GM23338 (cell line): ENCODE measurements around the gene CTCFL. TPM values are rescaled to one million over a fixed set of nuclear protein-coding genes. Genes with fewer than 3 reads are reported as not detected.
A peak's percentile ranks its signal among the peaks of the same experiment; 100 is the strongest.

Experiments
- ATAC-seq: fragments of 200-7000 bp; cut with Tn5 transposase; 3 replicates; pipeline ENCODE4 v1.9.1; 2020
- DNase-seq: peaks from one replicate; pipeline ENCODE4 v3.0.0-alpha.2; 2015; ENCODE audit warnings: low spot score
- H2AFZ ChIP-seq: fragments of 200-600 bp; sonication (generic); 2 replicates; pipeline ENCODE4 v1.8.0; 2016; ENCODE audit warnings: antibody characterized with exemption, mild to moderate bottlenecking, moderate library complexity
- H3F3A ChIP-seq: fragments of 200-600 bp; sonication (generic); replicated peaks from 2 replicates; pipeline ENCODE4 v1.8.0; 2017; ENCODE audit warnings: antibody characterized with exemption, mixed run types, low read depth
- H3K27ac ChIP-seq: fragments of 200-600 bp; sonication (generic); 2 replicates; pipeline ENCODE4 v1.6.1; 2016; ENCODE audit warnings: low read depth
- H3K27me3 ChIP-seq: fragments of 200-600 bp; sonication (generic); 2 replicates; pipeline ENCODE4 v1.8.0; 2016; ENCODE audit warnings: mild to moderate bottlenecking, mixed run types, moderate library complexity; ENCODE audit not compliant: insufficient read depth
- H3K36me3 ChIP-seq: fragments of 200-600 bp; sonication (generic); 2 replicates; pipeline ENCODE4 v1.8.0; 2016; ENCODE audit warnings: mild to moderate bottlenecking; ENCODE audit not compliant: insufficient read depth
- H3K4me1 ChIP-seq: fragments of 200-600 bp; sonication (generic); 2 replicates; pipeline ENCODE4 v1.8.0; 2016; ENCODE audit warnings: mild to moderate bottlenecking, moderate library complexity; ENCODE audit not compliant: insufficient read depth
- H3K4me2 ChIP-seq: fragments of 200-600 bp; sonication (generic); 2 replicates; pipeline ENCODE4 v1.7.1; 2017; ENCODE audit warnings: mixed run types
- H3K4me3 ChIP-seq: fragments of 200-600 bp; sonication (generic); 2 replicates; pipeline ENCODE4 v1.6.1; 2016; ENCODE audit warnings: mixed run types
- H3K79me2 ChIP-seq: fragments of 200-600 bp; sonication (generic); replicated peaks from 2 replicates; pipeline ENCODE4 v1.8.0; 2017; ENCODE audit warnings: mild to moderate bottlenecking; ENCODE audit not compliant: insufficient read depth
- H3K9me2 ChIP-seq: fragments of 200-600 bp; sonication (generic); 2 replicates; pipeline ENCODE4 v1.8.0; 2017; ENCODE audit not compliant: insufficient read depth
- H4K20me1 ChIP-seq: fragments of 200-600 bp; sonication (generic); replicated peaks from 2 replicates; pipeline ENCODE4 v1.8.0; 2017; ENCODE audit warnings: mild to moderate bottlenecking; ENCODE audit not compliant: insufficient read depth
- H3K27ac Mint-ChIP-seq: 2 replicates; pipeline ENCODE4 v1.8.0; 2020; ENCODE audit warnings: inconsistent platforms, mild to moderate bottlenecking, moderate library complexity, mixed read lengths
- H3K27me3 Mint-ChIP-seq: 3 replicates; pipeline ENCODE4 v1.8.0; 2022; ENCODE audit warnings: low read depth, mild to moderate bottlenecking, moderate library complexity, mixed read lengths, inconsistent platforms; ENCODE audit not compliant: insufficient read depth, poor library complexity
- H3K36me3 Mint-ChIP-seq: 3 replicates; pipeline ENCODE4 v1.8.0; 2021; ENCODE audit warnings: low read depth, mild to moderate bottlenecking, inconsistent platforms, moderate library complexity, mixed read lengths
- H3K4me1 Mint-ChIP-seq: 3 replicates; pipeline ENCODE4 v1.8.0; 2020; ENCODE audit warnings: mild to moderate bottlenecking, inconsistent platforms, mixed read lengths
- H3K4me3 Mint-ChIP-seq: 3 replicates; pipeline ENCODE4 v1.8.0; 2021; ENCODE audit warnings: moderate library complexity, mild to moderate bottlenecking, inconsistent platforms, mixed read lengths
- H3K9me3 Mint-ChIP-seq: 3 replicates; pipeline ENCODE4 v1.8.0; 2020; ENCODE audit warnings: moderate library complexity, mild to moderate bottlenecking, inconsistent platforms, mixed read lengths
- CREB1 ChIP-seq: fragments of 250-450 bp; sonication (Bioruptor Pico); IDR thresholded peaks from 2 replicates; pipeline ENCODE4 v1.5.0; 2020; ENCODE audit warnings: low read depth, mild to moderate bottlenecking, moderate library complexity
- EZH2 ChIP-seq: fragments of 200-600 bp; sonication (generic); IDR thresholded peaks from one replicate; pipeline ENCODE4 v1.8.0; 2017; ENCODE audit warnings: antibody characterized with exemption, mild to moderate bottlenecking, low read depth; ENCODE audit not compliant: unreplicated experiment
- EZH2phosphoT487 ChIP-seq: fragments of 200-600 bp; sonication (generic); IDR thresholded peaks from one replicate; pipeline ENCODE4 v1.8.1; 2018; ENCODE audit warnings: antibody characterized with exemption; ENCODE audit not compliant: unreplicated experiment
- JUNB ChIP-seq: IDR thresholded peaks from one replicate; pipeline ENCODE4 v1.6.1; 2016; ENCODE audit warnings: antibody characterized with exemption; ENCODE audit not compliant: unreplicated experiment
- NANOG ChIP-seq: IDR thresholded peaks from 2 replicates; pipeline ENCODE4 v1.6.1; 2016; ENCODE audit warnings: antibody characterized with exemption, borderline replicate concordance
- POLR2AphosphoS5 ChIP-seq: IDR thresholded peaks from 2 replicates; pipeline ENCODE4 v1.6.1; 2016; ENCODE audit warnings: antibody characterized with exemption, low read depth
- STAT1 ChIP-seq: IDR thresholded peaks from one replicate; pipeline ENCODE4 v1.6.1; 2016; ENCODE audit warnings: antibody characterized with exemption; ENCODE audit not compliant: unreplicated experiment
- ZNF114 ChIP-seq: fragments of 250-450 bp; sonication (Bioruptor Pico); IDR thresholded peaks from 2 replicates; pipeline ENCODE4 v1.5.0; 2020; ENCODE audit warnings: mild to moderate bottlenecking, moderate library complexity
- ZNF331 ChIP-seq: fragments of 250-450 bp; sonication (Bioruptor Pico); IDR thresholded peaks from 2 replicates; pipeline ENCODE4 v1.5.0; 2020; ENCODE audit warnings: low read depth, mild to moderate bottlenecking, moderate library complexity
- polyA plus RNA-seq: library from polyadenylated mRNA; unstranded; fragments of >200 nt; fragmentation: Nextera tagmentation; extraction: Ambion mirVana; gene quantifications from 2 replicates; pipeline ENCODE4 v1.2.1, GENCODE V29; 2016
- total RNA-seq: library from RNA; depleted of rRNA; stranded (reverse); fragments of >200 nt; shearing (Covaris generic); gene quantifications from 2 replicates; pipeline ENCODE4 v1.2.3, GENCODE V29; 2014
- TF ChIP-seq, protein P1 (sequence below): IDR thresholded peaks from one replicate; pipeline ENCODE4 v1.6.1; 2018; ENCODE audit warnings: antibody characterized with exemption; ENCODE audit not compliant: unreplicated experiment
- TF ChIP-seq, protein P2 (sequence below): fragments of 250-450 bp; sonication (Bioruptor Pico); IDR thresholded peaks from 2 replicates; pipeline ENCODE4 v1.5.0; 2020; ENCODE audit warnings: mild to moderate bottlenecking, moderate library complexity
- TF ChIP-seq, protein P3 (sequence below): IDR thresholded peaks from 2 replicates; pipeline ENCODE4 v1.6.1; 2016; ENCODE audit warnings: antibody characterized with exemption

The CTCFL gene
- total and polyA plus RNA-seq, 2 experiments from 2014 or later = 0.55 to 1.4 TPM

DNA sequence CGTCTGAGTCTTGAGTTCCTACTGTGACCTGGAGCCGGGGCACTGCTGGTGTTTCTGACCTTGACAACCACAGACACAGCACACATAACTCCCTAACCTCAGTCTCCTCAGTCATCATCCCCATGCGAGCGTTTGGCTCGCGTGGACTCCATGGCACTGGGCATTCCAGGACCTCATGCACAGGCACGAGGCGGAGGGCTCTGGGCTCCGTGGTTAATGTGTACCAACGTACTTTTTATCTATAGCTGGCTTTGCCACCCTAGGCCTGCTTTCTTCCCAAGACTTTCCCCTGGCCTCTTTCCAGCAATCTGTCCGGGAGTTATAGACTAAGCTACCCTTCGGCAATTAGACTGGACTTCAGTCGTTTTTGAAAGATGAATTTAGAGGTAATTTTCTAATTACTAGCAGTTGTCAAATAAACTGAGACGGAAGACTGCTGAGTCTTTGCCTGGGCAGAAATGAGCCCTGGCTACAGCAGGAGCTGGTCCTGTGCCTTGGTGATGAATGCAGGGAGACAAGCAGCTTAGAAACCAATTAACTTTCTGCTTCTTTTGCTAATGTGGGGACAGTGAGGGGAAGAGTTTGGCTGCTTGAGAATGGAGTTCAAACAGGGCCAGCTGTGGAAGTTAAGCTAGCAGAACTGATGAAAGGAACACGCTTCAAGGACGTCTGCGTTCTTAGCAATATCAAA, 16.1 kb upstream of the CTCFL start:
- peak; percentile 32; the same call in 1 of the 3 replicates for ATAC-seq
- no peak overlapping the region for H3K4me2 ChIP-seq

More for the DNA sequence above, 16.1 kb upstream of the CTCFL start:
- Mint-ChIP-seq H3K27ac (no peak overlapping the region), H3K27me3 (peaks cover 9% of the 10 kb centered on the region), H3K4me1 (peaks cover 4% of the 10 kb centered on the region), H3K9me3 (peaks cover 21% of the 10 kb centered on the region), H3K4me3 (no peak overlapping the region), H3K36me3 (peaks cover 15% of the 10 kb centered on the region; the same call in 1 of the 3 replicates)
- no peaks in the 10 kb centered on the region for H4K20me1 ChIP-seq
- no peak for DNase-seq
- H3K9me2 ChIP-seq = no peaks in the 10 kb centered on the region
- no peaks in the 10 kb centered on the region for H3K36me3 ChIP-seq
- H3K4me1 ChIP-seq = no peaks in the 10 kb centered on the region
- no peaks in the 10 kb centered on the region for H3K27me3 ChIP-seq
- H3K4me3 ChIP-seq = no peak overlapping the region
- TF ChIP-seq EZH2phosphoT487 = no peak
- TF ChIP-seq CREB1 (CRISPR knock-in tag) = no peak
- no peak for TF ChIP-seq POLR2AphosphoS5
- TF ChIP-seq, protein P1, sequence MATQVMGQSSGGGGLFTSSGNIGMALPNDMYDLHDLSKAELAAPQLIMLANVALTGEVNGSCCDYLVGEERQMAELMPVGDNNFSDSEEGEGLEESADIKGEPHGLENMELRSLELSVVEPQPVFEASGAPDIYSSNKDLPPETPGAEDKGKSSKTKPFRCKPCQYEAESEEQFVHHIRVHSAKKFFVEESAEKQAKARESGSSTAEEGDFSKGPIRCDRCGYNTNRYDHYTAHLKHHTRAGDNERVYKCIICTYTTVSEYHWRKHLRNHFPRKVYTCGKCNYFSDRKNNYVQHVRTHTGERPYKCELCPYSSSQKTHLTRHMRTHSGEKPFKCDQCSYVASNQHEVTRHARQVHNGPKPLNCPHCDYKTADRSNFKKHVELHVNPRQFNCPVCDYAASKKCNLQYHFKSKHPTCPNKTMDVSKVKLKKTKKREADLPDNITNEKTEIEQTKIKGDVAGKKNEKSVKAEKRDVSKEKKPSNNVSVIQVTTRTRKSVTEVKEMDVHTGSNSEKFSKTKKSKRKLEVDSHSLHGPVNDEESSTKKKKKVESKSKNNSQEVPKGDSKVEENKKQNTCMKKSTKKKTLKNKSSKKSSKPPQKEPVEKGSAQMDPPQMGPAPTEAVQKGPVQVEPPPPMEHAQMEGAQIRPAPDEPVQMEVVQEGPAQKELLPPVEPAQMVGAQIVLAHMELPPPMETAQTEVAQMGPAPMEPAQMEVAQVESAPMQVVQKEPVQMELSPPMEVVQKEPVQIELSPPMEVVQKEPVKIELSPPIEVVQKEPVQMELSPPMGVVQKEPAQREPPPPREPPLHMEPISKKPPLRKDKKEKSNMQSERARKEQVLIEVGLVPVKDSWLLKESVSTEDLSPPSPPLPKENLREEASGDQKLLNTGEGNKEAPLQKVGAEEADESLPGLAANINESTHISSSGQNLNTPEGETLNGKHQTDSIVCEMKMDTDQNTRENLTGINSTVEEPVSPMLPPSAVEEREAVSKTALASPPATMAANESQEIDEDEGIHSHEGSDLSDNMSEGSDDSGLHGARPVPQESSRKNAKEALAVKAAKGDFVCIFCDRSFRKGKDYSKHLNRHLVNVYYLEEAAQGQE = no peak
- no peak for TF ChIP-seq JUNB
- TF ChIP-seq, protein P2, sequence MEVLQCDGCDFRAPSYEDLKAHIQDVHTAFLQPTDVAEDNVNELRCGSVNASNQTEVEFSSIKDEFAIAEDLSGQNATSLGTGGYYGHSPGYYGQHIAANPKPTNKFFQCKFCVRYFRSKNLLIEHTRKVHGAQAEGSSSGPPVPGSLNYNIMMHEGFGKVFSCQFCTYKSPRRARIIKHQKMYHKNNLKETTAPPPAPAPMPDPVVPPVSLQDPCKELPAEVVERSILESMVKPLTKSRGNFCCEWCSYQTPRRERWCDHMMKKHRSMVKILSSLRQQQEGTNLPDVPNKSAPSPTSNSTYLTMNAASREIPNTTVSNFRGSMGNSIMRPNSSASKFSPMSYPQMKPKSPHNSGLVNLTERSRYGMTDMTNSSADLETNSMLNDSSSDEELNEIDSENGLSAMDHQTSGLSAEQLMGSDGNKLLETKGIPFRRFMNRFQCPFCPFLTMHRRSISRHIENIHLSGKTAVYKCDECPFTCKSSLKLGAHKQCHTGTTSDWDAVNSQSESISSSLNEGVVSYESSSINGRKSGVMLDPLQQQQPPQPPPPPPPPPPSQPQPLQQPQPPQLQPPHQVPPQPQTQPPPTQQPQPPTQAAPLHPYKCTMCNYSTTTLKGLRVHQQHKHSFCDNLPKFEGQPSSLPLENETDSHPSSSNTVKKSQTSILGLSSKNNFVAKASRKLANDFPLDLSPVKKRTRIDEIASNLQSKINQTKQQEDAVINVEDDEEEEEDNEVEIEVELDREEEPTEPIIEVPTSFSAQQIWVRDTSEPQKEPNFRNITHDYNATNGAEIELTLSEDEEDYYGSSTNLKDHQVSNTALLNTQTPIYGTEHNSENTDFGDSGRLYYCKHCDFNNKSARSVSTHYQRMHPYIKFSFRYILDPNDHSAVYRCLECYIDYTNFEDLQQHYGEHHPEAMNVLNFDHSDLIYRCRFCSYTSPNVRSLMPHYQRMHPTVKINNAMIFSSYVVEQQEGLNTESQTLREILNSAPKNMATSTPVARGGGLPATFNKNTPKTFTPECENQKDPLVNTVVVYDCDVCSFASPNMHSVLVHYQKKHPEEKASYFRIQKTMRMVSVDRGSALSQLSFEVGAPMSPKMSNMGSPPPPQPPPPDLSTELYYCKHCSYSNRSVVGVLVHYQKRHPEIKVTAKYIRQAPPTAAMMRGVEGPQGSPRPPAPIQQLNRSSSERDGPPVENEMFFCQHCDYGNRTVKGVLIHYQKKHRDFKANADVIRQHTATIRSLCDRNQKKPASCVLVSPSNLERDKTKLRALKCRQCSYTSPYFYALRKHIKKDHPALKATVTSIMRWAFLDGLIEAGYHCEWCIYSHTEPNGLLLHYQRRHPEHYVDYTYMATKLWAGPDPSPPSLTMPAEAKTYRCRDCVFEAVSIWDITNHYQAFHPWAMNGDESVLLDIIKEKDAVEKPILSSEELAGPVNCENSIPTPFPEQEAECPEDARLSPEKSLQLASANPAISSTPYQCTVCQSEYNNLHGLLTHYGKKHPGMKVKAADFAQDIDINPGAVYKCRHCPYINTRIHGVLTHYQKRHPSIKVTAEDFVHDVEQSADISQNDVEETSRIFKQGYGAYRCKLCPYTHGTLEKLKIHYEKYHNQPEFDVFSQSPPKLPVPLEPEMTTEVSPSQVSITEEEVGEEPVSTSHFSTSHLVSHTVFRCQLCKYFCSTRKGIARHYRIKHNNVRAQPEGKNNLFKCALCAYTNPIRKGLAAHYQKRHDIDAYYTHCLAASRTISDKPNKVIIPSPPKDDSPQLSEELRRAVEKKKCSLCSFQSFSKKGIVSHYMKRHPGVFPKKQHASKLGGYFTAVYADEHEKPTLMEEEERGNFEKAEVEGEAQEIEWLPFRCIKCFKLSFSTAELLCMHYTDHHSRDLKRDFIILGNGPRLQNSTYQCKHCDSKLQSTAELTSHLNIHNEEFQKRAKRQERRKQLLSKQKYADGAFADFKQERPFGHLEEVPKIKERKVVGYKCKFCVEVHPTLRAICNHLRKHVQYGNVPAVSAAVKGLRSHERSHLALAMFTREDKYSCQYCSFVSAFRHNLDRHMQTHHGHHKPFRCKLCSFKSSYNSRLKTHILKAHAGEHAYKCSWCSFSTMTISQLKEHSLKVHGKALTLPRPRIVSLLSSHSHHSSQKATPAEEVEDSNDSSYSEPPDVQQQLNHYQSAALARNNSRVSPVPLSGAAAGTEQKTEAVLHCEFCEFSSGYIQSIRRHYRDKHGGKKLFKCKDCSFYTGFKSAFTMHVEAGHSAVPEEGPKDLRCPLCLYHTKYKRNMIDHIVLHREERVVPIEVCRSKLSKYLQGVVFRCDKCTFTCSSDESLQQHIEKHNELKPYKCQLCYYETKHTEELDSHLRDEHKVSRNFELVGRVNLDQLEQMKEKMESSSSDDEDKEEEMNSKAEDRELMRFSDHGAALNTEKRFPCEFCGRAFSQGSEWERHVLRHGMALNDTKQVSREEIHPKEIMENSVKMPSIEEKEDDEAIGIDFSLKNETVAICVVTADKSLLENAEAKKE = no peak
- no peak for TF ChIP-seq STAT1
- TF ChIP-seq ZNF331 (CRISPR knock-in tag) = no peak
- TF ChIP-seq EZH2 = no peak
- no peak for TF ChIP-seq ZNF114 (CRISPR knock-in tag)
- TF ChIP-seq, protein P3, sequence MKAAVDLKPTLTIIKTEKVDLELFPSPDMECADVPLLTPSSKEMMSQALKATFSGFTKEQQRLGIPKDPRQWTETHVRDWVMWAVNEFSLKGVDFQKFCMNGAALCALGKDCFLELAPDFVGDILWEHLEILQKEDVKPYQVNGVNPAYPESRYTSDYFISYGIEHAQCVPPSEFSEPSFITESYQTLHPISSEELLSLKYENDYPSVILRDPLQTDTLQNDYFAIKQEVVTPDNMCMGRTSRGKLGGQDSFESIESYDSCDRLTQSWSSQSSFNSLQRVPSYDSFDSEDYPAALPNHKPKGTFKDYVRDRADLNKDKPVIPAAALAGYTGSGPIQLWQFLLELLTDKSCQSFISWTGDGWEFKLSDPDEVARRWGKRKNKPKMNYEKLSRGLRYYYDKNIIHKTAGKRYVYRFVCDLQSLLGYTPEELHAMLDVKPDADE = no peak
- no peak for TF ChIP-seq NANOG
- no peak overlapping the region for H2AFZ ChIP-seq
- no peaks in the 10 kb centered on the region for H3K79me2 ChIP-seq
- no peaks in the 10 kb centered on the region for H3F3A ChIP-seq
- H3K27ac ChIP-seq = no peak overlapping the region
